ENCODE measurements around the gene OTP.

Gene OTP

DNA sequence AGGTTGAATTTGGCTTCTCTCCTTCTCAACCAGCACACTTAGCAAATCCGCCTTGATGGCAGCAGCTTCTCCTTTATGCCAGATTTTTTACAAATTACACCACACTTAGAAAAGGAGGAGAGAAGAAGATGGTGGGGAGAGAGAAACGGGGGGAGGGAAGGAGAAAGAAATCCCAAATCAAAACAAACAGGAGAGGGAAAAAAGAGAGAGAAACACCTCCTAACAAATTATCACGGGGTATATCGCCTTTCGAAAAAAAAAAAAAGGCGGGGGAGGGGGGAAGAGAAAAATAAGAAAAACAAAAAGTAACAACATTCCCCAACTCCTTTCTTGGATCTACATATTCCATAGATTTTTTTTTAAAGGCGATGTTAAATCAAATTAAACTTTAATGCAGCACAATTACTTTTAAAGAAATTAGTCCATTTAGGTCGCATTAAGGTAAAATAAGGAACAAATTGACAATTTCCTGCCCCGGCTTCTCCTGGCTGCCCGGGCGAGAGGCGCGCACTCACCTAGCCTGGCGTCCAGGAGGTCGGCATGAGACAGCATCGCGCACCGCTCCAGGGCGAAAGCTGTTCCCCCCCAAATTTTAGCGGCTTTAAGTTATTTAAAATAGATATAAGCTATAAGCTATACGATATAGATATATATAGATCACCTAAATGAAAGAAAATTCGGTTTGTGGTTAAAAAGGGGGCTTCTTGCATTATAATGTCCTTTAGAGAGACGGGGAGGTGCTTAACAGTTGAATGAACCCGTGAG is at the start of gene OTP:
Gene OTP (minus strand): TSS at position 716 of the 765 bp plus-strand sequence. CDS start 164 bp downstream, at position 552.
- no peak for DNase-seq

DNA sequence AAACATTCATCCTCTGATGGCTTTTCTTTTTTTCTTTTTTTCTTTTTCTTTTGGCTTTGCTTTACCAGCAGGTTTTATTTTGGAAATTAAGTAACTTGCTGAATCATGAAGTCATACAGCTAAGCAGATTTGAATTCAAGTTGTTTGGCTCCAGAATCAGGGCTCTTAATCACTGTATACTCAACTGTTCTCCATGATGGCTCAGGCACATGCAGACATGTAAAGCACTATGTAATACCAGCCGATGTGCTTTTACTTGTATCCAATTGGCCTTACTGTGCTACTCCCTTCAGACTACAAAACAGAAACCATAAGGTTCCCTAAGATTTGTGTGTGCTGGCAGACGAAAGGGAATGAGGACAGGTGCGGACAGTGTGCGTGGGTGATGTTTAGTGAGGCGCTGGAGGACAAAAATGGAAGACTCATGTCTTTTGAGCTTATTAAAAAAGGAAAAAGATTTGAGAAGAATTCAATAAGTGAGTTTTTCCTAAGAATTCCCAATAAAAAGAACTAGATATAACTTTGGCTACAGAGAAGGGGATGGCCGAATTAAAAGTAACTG is 44.7 kb upstream of the OTP start:
- DNase-seq: no peak

DNA sequence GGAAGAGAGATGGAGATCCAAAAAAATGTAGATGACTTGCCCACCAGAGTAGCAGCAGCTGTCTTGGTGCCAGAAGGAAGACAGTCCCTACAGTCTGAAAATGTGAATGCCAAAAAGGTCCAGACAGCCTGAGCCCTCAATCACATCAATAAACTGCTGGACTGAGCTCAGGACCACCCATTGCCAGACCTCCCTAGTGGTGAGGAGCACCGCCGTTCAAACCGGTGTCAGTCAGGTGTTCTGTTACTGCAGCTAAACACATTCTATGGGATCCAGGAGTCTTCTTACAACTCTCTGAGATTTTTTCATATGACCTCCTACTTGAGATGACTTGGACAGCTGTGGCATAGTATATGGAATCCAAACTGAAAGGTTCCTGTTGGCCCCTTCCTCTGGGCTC is 32.0 kb upstream of the OTP start:
- DNase-seq: no peak

DNA sequence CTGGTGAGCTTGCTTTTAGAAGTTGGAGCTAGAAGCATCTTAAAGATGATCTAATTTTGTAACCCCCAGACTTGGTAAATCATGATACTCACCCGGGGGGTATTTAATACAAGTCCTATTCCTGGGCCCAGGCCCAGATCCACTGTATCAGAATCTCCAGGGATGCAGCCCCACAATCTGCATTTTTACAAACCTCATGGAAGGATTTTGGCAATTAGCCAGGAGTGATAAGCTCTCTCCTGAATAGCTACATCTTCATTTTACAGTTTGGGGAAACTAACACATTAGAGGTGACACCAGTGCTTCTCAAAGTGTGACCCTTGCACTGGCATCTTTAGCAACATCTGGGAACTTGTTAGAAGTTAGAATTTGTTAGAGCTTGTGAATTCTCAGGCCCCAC is 31.2 kb upstream of the OTP start:
- DNase-seq: no peak

DNA sequence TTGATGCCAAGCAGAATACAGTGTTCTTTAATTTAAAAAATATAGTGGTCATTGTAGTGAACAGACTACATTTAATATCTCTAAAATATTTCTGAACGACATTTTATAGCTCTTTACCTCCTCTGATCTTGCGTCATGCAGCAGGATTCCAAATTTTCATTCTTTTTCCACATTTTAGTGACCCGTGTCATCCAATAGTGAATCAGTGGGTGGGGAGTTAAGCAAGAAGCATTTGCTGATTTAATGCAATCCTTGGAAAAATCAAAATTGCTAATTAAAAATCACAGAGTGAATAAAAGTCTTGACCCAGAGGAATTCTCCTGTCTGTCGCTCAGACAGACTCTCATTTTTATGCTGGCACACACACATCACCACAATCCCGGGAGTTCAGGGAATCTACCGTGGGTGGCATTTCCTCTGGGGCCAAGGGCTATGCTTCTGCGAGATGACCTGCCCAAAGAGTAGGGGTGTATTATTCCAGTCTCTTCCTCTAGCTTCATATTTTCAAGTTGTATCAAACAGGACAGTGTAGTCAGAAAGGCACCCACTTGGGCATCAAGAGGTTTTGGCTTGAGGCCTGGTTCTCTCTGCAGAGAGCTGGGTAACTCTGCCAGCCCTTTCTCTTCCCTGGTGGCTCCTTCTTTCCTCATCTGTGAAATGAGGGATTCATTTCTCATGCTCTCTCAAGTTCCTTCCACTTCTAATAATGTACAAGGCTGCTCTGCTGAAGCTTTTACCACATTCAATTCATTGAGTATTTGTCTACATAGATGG is 24.8 kb upstream of the OTP start:
- no peak for DNase-seq

DNA sequence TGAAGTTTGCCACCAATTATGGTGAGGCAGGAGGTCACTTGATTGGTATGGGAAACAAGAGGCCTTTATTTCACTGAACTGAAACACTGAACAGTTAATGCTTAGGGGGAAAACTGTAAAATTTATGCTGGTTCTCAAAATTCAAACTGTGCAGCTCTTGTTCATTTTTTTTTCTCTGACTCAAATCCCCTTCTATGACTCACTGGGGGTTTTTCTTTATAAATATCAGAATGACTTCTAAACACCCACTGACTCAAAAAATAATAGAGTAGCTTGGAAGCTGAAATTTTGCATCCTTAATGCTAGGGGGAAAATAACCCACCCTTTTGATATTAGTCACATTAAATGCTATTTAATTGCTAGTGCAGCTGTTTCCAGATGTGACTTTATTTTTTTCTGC is 24.1 kb upstream of the OTP start:
- DNase-seq: peak in 2 of 3 donors; percentile 42 to 52

DNA sequence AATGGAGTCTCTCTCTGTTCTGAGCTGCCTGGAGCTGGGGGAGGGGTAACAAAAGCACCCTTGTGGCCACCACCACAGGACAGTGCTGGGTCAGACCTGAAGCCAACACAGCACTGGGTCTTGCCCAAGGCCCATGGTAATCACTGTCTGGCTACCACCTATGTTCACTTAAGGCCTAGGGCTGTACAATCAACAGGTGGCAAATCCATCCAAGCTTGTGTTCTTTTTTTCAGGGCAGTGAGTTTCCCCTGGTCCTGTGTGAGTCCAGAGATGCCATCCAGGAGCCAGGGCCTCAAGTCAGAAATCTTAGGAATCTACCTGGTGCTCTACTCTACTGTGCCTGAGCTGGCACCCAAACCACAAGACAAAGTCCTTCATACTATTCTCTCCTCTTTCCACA is 20.1 kb upstream of the OTP start:
- no peak for DNase-seq

DNA sequence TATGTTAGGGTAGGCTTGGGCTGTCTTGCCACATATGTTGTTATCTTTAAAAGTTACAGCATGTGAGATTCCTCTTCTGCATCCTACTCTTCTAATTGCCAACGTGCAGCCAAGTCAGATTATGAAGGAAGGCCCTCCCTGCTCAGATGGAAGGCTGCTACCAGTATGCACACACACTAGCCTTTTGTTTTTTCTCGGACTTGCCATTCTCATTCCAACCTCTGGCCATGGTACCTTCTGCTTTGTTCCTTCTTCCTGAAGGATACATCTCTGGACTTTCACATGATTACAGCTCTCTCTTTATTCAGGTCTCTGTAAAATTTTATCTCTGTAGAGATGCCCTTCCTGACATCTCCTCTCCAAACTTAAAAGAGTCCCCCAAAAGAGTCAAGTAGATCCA is 12.8 kb upstream of the OTP start:
- DNase-seq: no peak

DNA sequence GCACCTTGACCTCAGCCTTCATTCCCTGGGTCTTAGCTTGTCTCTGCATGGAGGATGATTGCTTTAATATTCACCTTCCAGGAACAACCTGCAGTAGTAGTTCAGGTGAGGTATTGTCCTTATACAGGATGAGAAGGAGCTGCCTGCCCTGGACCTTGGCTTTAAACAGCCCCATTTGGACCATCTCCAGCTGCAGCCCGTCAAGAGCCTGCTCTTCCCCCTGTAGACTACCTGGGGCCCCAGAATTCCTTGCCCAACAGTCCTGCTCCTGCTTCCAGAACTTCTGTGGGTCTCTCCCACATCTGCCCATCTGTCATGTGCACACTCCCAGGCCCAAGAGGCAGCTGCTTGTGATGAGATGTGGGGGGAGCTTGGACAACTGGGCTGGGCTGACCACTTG is 12.2 kb upstream of the OTP start:
- no peak for DNase-seq

DNA sequence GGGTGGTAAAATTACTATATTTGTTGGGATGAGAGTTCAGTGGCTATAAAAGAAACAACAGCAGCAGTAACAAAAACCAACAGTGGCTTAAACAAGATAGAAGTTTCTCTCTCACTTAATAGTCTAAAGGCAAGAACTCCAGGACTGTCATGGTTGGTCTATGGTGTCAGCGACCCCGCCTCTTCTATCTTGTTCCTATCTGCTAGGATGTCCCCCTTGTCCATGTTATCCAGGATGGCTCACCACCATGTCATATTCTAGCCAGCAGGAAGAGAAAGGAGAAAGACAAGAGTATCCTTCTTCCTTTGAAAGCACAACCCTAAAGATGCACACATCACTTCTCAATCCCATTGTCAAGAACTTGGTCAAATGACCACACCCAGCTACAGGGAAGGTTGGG is 11.3 kb upstream of the OTP start:
- DNase-seq: no peak

DNA sequence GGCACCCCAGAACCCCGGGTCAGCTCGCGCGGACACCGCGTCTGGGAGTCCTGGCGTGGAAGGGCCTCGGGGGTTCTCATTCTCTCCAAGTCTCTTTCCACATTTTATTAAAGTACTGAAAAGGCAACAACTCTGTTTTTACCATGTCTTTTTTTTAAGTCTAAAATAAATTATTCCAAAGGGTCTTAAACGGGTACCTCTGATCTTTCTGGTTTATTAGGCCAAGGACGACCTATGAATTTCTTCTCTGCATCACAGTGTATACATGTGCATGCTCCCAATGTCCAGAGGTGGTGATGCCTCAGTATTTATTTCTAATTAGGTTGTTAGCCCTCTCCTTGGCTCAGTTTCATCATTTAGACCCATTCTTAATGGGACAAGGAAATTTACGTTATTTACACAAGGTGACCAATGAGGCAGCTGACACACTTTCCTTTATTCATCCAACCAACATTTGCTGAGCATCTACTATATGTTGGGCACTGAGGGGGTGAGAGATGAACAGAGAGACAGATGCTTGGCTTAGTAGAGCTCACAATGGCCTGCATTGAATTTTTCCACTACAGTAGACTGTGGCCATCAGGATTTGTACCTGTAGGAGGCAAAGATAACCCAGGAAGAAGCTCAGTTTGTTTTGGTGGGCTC is 7.6 kb upstream of the OTP start:
- DNase-seq: no peak

DNA sequence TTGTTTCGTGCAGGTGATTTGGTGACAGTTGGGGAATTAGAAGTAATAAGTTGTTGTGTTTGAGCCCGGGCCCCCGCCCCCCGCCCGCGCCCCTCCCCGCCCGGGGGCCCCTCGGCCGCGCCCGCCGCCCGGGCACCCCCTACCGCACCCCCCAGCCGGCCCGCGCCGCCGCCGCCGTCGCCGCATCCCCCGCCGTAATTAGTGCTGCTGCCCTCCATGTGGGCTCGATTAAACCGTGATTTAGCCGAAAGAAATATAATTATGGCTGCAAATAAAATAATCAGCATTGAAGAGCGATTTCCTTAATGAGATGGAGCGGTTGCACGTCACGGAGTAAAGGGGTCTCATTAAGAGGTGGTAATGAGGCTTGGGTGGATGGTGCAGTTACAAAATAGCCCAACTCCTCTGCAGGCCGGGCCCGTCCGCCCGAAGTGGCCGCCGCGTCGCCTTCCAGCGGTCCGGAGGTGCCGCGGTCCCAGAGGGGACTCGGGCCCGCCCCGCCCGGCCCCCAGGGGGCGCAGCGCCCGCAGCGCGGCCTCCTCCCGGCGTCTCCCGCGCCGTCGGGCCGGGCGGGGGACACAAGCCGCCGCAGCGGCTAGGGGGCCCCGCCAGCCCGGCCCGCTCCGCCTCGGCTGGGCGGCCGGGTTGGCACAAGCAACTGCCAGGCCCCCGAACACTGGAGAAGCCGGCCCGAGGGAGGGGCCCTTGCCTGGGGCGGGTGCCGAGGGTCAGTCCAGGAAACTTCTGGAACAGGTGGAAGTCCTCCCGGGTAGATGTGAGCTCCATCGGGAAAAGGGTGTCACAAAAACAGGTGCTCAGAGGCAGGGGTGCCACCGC is 6.9 kb upstream of the OTP start:
- peak; percentile 60 to 91 (median 74) for DNase-seq

DNA sequence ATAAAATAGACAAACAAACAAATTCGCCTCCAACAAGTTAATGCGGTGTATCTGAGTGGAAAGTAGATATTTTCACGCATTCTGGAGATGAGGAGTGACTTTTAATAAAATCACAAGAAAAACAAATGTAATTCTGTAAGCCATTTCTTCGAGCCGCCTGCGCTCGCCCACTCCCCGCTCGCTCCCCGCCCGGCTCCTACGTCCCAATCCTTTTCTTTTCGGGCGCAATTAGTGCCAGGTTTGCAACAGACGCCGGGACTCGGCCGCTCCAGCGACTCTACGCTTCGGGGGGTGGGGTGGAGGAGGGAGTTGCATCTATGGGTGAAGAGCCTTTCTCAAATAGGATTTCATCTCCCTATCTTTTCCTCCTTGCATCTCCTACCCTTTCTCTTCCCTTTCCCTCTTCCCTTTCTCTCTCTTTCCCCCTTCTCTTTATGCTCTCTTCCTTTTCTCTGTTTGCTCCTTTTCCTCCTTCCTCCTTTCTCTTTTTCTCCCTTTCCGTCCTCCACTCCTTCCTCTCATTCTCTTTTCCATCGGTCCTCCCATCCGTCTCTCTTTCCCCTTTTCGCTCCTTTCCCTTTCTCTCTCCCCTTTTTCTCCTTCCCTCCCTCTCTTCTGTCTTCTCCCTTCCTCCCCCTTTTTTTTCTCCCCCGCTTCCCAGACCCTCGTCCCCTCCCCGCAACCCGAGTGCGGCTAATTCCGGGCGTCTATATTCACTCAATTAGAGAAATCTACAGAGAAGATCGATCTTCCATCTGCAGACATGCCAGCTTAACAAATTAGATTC is 6.1 kb upstream of the OTP start:
- peak in 1 of 3 donors; percentile 24 for DNase-seq

DNA sequence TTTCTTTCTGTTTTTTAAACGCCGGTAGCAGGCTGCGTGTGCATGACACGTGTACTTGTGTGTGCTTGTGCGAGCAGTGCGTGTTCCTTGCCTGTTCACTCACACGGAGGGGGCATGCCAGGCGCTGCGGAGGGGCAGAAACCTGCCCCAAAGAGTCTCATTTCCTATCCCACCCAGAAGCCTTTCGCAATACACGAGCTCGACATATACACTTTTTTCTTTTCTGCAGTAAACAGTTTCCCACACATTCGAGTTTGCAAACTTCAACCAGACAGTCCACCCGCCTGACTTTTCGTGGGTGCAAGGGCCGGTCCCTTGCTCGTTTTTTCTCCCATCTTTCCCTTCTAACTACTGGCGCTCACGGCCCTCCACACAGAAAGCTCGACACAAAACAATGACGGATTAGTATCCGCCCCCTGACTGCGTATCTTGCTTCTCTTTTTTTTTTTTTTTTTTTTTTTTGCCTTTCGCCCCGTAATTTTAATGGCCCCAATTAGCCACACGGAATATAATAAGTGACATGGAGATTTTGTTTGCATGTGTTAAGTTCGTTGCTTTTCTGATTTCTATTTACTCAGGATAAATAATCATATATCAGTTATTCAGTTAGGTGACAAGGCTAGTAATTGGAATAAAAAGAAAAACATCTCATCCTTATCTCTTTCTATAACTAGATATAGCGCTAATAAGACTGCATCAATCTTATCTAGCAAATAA is 5.3 kb upstream of the OTP start:
- peak; percentile 57 to 64 (median 64) for DNase-seq

DNA sequence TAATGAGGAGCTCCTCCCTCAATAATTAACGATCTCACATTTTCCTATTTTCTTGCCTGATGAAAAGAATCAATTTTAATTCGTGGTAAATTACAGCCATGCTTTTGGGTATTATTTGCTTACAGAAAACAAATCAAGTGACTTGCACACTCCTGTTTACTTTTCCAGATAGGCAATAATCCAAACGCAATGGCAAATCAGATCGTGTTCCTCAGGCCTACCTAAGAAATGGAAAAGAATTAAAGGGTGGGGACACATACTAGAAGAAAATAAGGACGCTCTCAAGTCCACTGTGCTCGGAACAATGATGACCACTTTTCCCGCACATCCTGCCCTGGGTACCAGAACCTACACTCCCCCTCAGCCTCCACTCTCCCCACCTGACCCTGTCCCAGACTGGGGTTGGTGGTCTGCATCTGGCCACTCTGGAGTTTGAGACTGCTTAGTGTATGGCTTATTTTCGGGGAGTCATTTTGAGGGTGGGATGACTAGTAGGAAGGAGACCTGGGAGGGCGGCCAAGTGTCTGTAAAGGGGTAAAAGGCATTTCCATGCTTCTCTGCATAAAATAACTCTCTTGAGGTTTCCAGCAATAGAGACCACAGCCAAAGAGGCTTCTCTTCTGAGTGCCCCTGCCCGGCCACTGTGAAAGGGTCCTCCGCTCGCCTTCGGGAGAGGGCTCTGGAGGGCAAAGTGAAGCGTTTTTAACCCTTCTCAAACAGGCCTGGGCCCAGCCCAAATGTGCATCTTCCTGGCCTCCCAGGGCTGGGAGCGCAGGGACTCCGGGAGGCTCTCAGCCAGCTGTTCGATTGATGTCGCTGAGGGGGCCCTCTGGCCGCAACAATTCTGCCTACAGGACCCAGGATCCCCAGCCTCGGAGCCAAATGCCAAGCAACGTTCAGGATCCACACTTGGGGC is 4.5 kb upstream of the OTP start:
- DNase-seq: no peak

DNA sequence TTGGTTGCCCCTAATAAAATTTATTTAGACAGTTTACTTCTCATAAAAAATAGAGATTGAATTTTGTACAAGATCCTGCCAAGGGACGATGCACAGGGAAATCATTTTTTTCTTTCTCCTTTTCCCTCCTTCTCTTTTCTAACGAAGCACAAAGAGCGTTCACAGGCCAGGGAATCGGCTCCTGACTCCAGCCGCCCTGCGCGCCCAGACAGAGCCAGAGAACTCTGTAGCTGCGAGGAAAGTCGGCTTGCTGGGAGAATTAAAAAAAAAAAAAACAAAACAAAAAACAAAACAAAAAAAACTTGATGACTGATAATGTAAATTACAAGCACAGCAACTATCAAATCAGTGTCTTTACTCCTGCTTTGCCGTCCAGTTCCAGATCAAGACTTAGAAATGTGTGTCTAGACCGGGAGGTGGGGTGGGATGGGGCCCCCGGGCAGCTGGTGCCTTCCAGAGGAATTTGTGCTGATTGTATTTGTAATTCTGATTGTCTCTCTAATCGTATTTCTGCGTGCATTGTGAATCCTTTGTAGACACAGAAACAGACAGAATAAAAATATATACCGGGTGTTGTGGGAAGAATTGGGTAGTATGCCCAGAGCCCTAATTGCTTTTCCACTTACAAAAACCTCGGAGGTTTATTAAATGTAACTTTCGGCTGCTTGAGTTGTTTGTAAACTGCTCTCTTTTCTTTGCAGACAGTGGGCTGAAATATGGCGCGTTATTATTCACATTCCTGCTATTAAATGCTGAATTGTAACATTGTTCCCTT is 3.6 kb upstream of the OTP start:
- no peak for DNase-seq

DNA sequence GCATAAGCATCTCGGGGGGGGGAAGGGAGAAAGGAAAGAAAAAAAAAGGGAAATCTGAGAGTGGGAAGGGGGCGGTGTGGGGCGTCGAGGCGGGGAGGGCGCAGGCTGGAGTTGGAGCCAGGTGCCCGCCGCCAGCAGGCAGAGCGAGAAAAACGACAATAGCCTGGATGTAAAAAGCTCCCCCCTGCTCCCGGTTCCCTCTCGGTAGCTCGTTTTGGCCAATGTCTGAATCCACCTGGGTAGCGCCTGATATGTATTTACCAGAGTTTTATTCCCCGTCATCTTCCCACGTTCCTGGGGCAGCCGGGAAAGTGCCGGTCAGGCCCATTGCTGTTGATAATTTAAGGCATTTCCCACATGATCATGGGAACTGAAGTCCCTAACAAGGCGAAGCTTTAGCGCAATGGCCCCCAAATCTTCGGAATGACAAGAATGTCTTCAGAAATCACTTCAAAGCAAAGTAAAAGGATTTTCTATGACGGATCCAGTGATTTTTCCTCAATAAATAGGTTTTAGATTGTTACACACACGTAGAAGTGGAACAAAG is 3.0 kb upstream of the OTP start:
- DNase-seq: no peak

DNA sequence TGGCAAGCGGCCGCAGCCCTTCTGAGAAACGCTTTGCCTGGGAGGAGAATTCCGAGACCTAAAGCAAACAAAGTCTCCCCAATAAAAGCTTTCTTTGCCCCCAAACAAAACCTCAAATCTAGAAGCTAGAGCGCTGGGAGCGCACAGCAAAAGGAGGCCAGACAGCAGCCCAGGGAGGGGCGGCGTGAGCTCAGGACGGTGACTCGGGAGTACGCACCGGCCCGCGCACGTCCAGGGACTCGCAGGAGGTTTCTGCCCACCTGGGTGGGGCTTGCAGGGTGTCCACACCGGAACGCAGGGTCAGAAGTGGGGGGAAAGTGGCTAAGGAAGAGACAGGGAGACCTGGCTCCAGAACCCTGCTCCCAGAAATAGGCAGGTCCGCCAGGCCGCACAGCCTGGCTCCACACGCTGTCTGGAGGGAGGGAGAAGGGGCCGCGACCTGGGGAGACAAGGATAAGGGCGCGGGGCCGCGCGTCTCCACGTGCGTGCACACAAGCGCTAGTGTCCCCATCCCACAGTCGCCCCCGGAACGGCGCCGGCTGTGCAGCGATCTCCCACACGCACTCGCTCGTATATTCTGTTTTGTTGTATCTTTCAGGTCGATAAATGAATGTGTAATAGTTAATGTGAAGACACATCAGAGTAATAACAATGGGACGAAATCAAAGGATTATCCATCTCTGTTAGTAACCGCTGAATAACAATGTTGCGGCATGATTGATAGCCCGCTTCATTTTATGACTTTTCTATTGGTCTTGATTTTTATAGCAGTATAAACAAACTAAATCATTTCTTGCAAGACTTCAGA is 2.3 kb upstream of the OTP start:
- no peak for DNase-seq

Measured in suppressor macrophage treated with lipopolysaccharide for 1 hour (primary cell).